Keratinocyte (primary cell): ENCODE data around the gene ADIPOR1.

Experiments used
- CTCF ChIP-seq, 3 experiments: IDR thresholded peaks in 1 of 3; conservative IDR thresholded peaks in 1 of 3; optimal IDR thresholded peaks in 1 of 3; 2 replicates in 2 of 3; 3 replicates in 1 of 3; pipeline versions ENCODE3 to v1.5.1; 2011; ENCODE audit warnings: low read length in 3 of 3, mild to moderate bottlenecking in 3 of 3, moderate library complexity in 2 of 3, control low read depth in 1 of 3, inconsistent platforms in 1 of 3; ENCODE audit not compliant: insufficient read depth in 2 of 3; ENCODE audit errors: extremely low read depth in 1 of 3
- EZH2 ChIP-seq: IDR thresholded peaks from one replicate; pipeline ENCODE4 v1.6.1; 2012; ENCODE audit warnings: inconsistent platforms, mild to moderate bottlenecking, low read length, moderate library complexity

- TF ChIP-seq CTCF (optimal IDR thresholded peaks at IDR 0.05 in 1 of 3, IDR thresholded peaks at IDR 0.05 in 1 of 3, conservative IDR thresholded peaks at IDR 0.05 in 1 of 3; ENCODE audit: extremely low read depth in 1 of 3, insufficient read depth in 2 of 3, low read length in 3 of 3) (no peak), EZH2 (no peak)
These were observed 33.0 kb upstream of the ADIPOR1 start for GRCh38 chr1:202991112-202991511.
